Kidney epithelial cell (primary cell): Measurements from ENCODE around the gene MYO1F. TPM values are rescaled to one million over a fixed set of nuclear protein-coding genes. Genes with fewer than 3 reads are reported as not detected.

Source experiments
- DNase-seq: peaks from one replicate; pipeline ENCODE4 v3.0.0-alpha.2; 2010; ENCODE audit warnings: low read depth
- H3K27me3 ChIP-seq: 2 replicates; pipeline ENCODE4 v1.6.0; 2011; ENCODE audit warnings: low read length; ENCODE audit not compliant: control insufficient read depth, insufficient read depth
- H3K36me3 ChIP-seq: 2 replicates; pipeline ENCODE4 v1.5.1; 2011; ENCODE audit warnings: low read length; ENCODE audit not compliant: control insufficient read depth, insufficient read depth
- H3K4me3 ChIP-seq: 2 replicates; pipeline ENCODE4 v1.5.1; 2011; ENCODE audit warnings: low read depth, mild to moderate bottlenecking, control low read depth, low read length
- CTCF ChIP-seq: IDR thresholded peaks from 2 replicates; pipeline ENCODE4 v1.5.1; 2011; ENCODE audit warnings: mild to moderate bottlenecking, moderate library complexity, low read length, control low read depth, inconsistent platforms; ENCODE audit not compliant: insufficient read depth, poor library complexity, severe bottlenecking
- total RNA-seq: library from RNA; depleted of rRNA; stranded (reverse); fragments of >200 nt; gene quantifications from 2 replicates; pipeline ENCODE4 v1.2.3, GENCODE V29; 2015

MYO1F gene
- total RNA-seq, 1 donor from 2014 or later = 0.08 TPM

GRCh38 chr19:8615813-8616596, 38.8 kb upstream of the MYO1F start:
- no peaks in the 10 kb centered on the region for H3K36me3 ChIP-seq
- DNase-seq = no peak
- no peak overlapping the region for H3K4me3 ChIP-seq
- peak; percentile 92 for TF ChIP-seq CTCF
- H3K27me3 ChIP-seq = no peaks in the 10 kb centered on the region

- no peak overlapping the region for H3K4me3 ChIP-seq
- TF ChIP-seq CTCF = no peak
- DNase-seq = no peak
- H3K36me3 ChIP-seq = no peaks in the 10 kb centered on the region
- no peaks in the 10 kb centered on the region for H3K27me3 ChIP-seq
Observed at GRCh38 chr19:8615024-8615423, 37.8 kb upstream of the MYO1F start.

- Histone ChIP-seq H3K4me3 (no peak overlapping the region), H3K36me3 (no peaks in the 10 kb centered on the region), H3K27me3 (no peaks in the 10 kb centered on the region)
- no peak for DNase-seq
- TF ChIP-seq CTCF = no peak
Observed at GRCh38 chr19:8614455-8614854, 37.2 kb upstream of the MYO1F start.

- Histone ChIP-seq H3K36me3 (no peaks in the 10 kb centered on the region), H3K4me3 (no peak overlapping the region), H3K27me3 (no peaks in the 10 kb centered on the region)
- DNase-seq = no peak
- TF ChIP-seq CTCF = no peak
Observed at GRCh38 chr19:8612807-8613171, 35.5 kb upstream of the MYO1F start.

- Histone ChIP-seq H3K27me3 (no peaks in the 10 kb centered on the region), H3K4me3 (no peak overlapping the region), H3K36me3 (no peaks in the 10 kb centered on the region)
- no peak for TF ChIP-seq CTCF
- no peak for DNase-seq
Observed at GRCh38 chr19:8611877-8612806, 34.9 kb upstream of the MYO1F start.
